Measurements from ENCODE around the gene BMPER.

BMPER gene

GRCh38 chr7:33888166-33888565 is 17.2 kb upstream of the BMPER start:
- peak; percentile 41 for DNase-seq (ENCODE audit: low spot score)

GRCh38 chr7:33892945-33893344 is 12.4 kb upstream of the BMPER start:
- no peak for DNase-seq (ENCODE audit: low spot score)

GRCh38 chr7:33893377-33893776 is 12.0 kb upstream of the BMPER start:
- DNase-seq (ENCODE audit: low spot score), result peak; percentile 26

- DNase-seq (ENCODE audit: low spot score), result peak; percentile 75
Measured at GRCh38 chr7:33895025-33895804, 10.1 kb upstream of the BMPER start.

DNA sequence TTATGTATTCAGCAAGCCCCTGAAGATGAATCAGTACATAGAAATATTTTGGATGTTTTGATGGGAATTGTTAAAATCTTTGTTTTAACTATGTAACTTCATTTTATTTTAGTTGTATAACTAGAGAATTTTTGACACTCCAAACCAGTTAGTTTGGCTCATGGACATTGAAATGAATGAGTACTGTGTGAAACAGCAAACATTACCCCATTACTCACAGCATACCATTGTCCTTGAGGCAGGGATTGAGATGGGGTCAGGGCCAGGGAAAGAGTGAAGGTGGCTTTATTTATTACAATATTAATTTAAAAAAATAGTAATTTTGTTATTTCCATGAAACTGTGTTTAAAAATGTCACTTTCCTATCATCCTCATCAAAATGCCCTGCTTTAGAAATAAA is 4.8 kb upstream of the BMPER start:
- DNase-seq (ENCODE audit: low spot score), result no peak

DNA sequence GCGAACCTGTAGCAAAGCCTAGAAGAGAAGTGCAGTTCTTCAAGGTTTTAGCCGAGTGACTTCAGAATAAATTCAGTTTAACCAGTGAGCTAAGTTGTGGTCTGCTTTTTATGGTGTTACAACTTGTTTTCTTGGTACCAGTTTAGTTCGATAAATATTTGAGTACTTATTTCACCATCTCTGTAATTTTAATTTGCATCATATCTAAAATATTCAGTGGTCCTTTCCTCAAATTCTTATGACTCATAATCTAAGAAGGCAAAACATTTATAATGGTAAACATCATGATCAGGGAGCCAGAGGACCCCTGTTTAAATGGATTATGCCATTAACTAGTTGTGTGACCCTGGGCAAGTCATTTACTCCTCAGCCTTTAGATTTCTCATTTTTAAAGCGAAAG is 4.1 kb upstream of the BMPER start:
- DNase-seq (ENCODE audit: low spot score), result no peak

DNA sequence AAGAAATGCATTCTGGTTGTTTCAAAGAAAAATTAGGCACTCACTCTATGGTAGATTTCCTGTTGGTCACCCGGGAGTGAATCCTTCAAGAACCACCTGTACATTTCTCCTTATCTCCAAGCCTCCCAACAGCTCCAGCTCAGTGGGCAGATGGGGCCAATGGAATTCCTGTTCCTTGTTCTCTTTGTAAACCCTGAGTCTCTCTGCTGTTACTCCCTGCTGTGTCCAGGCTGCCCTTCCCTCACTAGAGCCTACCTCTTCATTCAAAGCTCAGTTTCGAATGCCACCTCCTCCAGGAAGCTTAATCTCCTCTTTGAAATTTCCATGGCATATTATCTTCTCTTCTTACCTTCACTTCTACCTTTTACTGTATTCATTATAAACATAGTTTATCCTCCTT is 3.5 kb upstream of the BMPER start:
- DNase-seq (ENCODE audit: low spot score), result no peak

- DNase-seq (ENCODE audit: low spot score), result no peak
Measured at GRCh38 chr7:33902746-33903145, 2.6 kb upstream of the BMPER start.

- peak; percentile 37 for DNase-seq (ENCODE audit: low spot score)
Measured at GRCh38 chr7:33903791-33904680, 1.3 kb upstream of the BMPER start.

DNA sequence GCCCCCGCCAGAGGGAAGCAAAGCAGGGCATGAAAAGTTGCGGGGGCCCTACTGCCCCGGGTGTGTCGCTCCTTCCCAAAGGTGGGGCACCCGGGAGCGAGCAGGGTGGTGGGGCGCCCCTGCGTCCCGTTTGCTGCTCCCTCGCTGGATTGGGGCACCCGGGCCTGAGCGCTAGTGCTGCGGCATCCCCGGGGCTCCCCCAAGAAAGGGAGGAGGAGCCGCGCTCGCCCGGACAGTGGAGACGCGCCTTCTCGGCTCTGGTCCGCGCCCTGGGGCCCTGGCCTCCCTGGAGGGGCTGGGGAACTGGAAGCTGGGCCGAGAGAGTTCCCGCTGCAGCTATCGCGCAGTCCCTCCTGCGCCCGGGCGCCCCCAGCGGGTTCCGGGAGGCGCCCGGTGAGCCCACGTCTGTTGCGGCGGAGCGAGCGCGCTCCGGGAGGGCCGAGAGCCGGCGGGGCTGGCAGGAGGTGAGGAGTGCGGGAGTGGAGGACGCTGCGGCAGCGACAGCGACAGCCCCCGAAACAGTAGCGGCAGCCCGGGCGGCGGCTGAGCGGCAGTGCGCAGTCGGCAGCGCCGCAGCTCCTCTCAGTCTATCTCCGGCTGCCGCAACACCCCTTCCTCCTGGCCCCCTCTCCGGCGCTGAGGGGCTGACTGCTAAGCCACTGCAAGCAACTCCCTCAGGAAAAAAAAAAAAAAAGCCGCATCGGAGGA is 504 bp upstream of the BMPER start:
- DNase-seq (ENCODE audit: low spot score), result peak; percentile 47

- no peak for DNase-seq (ENCODE audit: low spot score)
Measured at GRCh38 chr7:33906697-33907096, 1.4 kb downstream of the BMPER start.

- DNase-seq (ENCODE audit: low spot score), result no peak
Measured at GRCh38 chr7:33907625-33908024, 2.3 kb downstream of the BMPER start.

DNA sequence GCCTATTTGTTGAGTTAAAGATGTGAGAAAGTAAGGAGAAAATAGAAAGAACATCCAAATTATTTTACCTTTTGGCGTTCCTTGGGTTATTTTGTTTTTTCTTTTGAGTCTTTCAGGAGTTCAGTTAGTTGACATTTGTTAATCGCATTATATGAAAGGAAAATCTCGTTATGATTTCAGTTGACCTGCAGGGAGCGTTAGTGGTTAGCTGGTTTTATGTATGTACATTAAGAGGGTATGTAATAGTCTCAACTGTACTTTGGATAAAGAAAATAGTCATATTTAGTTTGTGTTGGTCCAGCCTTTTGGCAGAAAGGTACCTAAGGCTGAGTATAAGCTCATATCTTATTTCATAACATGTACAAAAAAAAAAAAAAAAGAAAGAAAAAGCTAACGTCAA is 4.0 kb downstream of the BMPER start:
- DNase-seq (ENCODE audit: low spot score), result no peak

DNA sequence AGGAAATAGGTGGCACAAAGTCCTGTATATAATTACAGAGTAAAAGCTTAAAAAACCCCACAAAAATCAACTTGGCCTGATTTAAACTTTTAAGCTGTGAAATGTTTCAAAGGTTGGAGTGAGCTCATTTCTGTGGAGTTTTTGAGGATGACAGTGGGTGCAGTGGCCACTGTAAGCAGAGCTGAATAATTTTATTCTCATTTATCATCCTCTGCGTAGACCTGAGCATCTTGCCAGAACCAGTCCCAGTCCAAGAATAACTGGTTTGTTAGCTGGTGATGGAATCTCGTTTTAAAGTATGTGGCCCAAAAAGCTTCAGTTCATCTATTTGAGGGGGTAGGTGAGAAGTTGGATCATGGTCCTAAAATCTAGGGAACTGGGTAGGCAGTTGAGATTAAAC is 4.4 kb downstream of the BMPER start:
- DNase-seq (ENCODE audit: low spot score), result no peak

- DNase-seq (ENCODE audit: low spot score), result no peak
Measured at GRCh38 chr7:33910756-33911155, 5.4 kb downstream of the BMPER start.

DNA sequence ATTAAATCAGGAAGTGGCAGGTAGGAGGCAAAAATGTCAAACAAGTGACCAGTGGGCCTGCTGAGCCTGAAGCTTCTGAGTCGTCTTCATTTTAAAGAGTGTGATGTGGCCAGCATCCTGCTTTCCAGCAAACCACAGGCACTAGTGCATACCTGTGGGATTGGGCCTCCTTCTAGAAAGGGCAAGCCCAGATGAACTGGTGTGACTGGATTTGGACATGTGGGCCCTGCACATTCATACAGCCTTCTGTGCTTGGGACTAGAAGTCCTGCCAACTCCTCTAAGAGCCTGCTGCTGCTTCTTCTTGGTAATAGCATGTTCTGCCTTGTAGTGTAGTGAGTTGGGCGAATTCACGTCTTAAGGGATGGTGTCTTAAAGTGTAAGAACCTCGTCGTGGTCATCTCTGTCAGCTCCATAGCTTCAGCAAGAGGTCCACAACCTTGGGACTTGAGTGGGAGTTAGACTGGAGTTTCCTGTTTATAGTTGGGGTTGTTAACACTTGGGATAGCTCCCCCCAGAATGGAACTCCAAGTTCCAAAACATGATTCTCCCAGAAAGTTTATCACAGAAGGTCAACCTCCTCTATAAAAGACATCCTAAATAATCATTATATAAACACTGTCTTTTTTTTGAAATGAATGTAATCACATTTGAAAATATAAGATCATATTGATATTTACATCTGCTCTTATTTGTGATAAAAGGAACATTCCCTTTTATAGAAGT is 11.2 kb downstream of the BMPER start:
- DNase-seq (ENCODE audit: low spot score), result peak; percentile 69

DNA sequence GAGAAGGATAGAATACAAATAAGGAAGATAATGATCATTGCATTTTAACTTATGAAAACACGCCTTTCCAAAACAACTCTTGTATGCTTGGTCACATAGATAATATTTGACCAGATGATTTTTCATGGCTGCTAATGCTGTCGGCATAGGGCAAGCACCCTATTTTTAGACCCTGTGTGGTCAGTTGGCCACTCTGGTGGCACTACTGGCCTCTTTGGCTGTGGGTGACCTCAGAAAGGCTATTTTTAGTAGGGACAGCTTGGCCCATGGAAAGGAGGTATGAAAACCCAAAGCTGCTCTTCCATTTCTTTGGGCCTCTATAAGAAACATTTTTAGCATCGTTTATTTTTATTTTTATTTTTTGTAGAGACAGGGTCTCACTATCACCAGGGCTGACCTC is 12.3 kb downstream of the BMPER start:
- DNase-seq (ENCODE audit: low spot score), result no peak

DNA sequence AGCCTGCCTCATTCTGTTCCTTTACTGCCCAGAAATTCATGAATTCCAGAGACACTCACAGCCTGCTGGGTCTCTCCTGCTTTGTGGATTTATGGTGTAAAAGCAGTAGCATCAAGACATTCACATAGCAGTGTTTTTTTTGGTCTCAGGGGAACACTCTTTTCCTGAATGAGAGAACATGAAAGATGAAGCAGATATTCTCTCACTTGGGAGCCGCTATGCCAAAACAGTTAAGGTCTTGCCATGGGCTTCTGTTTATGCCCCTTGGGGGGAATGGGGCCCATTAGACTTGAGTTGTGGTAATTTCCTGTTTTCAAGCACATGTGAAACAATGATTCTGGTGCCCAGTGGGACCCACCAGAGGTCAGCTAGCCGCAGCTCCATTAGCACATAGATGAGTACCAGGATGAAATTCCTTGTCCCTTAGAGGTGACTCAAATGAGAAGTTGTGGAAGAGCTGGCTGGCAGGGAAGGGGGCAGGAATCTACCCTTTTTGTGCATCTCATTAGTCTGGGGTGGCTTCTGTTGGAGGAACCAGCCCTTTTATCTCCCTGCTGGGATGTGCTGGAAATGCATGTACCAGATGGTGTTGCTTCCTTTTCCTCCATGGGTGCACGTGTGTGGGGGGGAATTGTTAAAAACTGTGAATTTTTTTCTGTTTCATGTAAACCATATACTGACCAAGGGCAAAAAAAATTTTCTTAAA is 13.3 kb downstream of the BMPER start:
- no peak for DNase-seq (ENCODE audit: low spot score)

DNA sequence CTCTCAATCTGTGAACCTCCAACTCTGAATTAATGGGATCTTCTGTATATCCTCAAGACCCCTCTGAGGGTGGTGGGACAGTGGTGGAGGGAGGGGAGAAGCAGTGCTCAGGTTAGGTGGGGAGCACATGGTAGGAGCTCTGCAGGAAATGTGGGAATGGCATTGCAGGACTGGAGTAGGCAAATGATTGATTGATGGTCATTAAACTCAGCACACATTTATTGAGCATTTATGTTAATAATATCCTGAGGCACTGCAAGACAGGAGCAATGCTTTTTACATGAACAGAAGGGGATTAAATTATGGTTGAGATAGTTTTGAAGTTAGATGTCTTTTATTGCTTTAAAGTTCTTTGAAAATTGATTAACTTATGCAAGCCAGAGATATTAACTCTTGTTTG is 14.1 kb downstream of the BMPER start:
- no peak for DNase-seq (ENCODE audit: low spot score)

DNA sequence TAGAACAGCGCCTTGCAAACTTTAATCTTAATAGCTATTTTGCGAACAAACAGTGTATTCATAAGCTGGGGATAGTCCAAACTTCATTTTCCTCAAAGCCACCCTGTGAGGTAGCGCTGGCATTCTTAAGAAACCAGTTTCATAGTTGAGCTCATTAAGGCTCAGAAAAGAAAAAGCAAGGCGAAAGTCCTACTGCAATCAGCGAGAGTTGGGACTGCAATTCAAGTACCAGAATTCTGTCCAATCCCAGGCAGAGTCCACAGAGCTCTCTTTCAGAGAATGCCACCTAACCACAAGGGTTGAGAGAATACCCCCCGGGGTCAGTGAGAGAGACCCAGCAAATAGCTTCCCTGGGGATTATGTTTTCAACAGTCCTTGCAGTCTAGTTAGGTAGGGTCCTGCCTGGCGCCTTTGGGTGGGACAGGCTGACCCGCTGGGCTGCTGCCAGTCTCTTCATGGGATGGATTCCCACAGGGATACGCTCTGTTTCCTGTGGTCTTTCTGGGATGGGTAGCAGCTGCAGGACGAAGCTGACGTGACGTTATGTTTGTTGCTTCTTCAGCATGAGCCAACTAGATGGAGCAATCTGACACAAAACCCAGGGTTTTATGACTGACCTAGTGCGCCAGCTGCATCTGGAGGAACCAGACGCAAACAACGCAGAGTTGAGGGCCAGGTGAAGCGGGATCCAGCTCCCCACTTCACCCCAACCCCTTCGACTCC is 16.0 kb downstream of the BMPER start:
- DNase-seq (ENCODE audit: low spot score), result no peak

DNA sequence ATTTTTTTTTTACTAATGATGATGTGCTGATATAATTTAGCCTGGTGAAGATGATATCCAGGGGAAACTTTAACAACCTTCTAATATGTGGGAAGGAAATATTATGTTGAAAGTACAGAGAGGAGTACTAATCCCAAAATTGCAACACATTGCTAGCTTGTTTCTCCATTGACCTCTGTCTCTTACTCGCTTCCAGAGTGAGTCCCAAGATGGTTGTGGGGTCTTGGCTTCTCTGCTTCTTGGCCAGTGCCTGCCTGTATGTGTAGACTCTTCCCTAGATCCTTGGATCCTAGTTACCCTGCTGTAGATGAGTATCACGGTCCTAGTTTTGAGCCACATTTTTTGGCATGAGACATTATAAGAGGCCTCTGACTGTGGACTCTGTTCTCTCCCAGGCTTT is 17.5 kb downstream of the BMPER start:
- DNase-seq (ENCODE audit: low spot score), result no peak

Measured in kidney tubule cell (primary cell).